NB4 (cell line): ENCODE measurements around the gene USP6NL.

Source experiments
- DNase-seq: peaks from one replicate; pipeline ENCODE4 v3.0.0; 2010; ENCODE audit warnings: low read depth
- H3K4me3 ChIP-seq: one replicate; pipeline ENCODE4 v1.5.1; 2011; ENCODE audit warnings: mild to moderate bottlenecking, low read depth, low read length, moderate library complexity
- MYC ChIP-seq: IDR thresholded peaks from 2 replicates; pipeline ENCODE4 v1.6.1; 2011; ENCODE audit warnings: low read depth, low read length
- POLR2A ChIP-seq: IDR thresholded peaks from 2 replicates; pipeline ENCODE4 v1.6.1; 2011; ENCODE audit warnings: mild to moderate bottlenecking; ENCODE audit not compliant: insufficient read length; ENCODE audit errors: extremely low read depth
- TF ChIP-seq, protein P1 (sequence below): IDR thresholded peaks from one replicate; pipeline ENCODE4 v1.5.1; 2012; ENCODE audit warnings: low read depth, low read length
- TF ChIP-seq, protein P2 (sequence below): IDR thresholded peaks from 2 replicates; pipeline ENCODE4 v1.6.1; 2011; ENCODE audit warnings: low read depth, low read length

USP6NL gene

DNA sequence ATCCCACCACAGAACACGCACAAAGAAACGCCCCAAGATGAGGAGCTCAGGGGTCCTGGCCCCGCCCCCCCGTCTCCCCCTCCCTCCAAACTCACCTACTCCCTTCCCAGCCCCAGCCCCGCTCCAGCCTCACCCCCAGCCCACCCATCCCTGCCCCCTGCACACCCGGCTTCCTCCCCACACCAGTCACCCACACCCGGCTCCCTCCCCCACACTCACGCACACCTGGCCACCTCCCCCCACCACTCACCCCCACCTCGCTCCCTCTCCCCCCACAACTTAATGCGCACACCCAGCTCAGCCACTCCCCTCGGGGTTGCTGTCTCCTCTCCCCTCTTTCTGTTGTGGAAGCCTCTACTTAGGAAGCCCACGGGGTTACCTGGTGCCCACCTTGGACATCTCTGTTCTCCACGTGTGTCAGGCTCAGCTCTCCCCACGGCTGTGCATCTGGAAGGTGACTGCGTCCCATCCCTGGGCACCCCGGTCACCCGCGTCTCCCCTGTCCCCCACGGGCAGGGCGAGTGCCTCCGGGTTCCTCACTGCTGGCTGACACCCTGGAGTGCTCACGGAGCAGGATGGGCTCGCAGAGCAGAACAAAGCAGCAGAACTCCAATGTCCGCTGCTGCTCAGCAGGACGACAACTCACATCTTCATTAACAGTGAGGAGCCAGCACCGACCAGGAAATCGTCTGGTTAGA is 166.8 kb downstream of the USP6NL start:
- H3K4me3 ChIP-seq, result no peak overlapping the region
- TF ChIP-seq MYC (no peak), POLR2A (no peak)
- TF ChIP-seq, protein P1, sequence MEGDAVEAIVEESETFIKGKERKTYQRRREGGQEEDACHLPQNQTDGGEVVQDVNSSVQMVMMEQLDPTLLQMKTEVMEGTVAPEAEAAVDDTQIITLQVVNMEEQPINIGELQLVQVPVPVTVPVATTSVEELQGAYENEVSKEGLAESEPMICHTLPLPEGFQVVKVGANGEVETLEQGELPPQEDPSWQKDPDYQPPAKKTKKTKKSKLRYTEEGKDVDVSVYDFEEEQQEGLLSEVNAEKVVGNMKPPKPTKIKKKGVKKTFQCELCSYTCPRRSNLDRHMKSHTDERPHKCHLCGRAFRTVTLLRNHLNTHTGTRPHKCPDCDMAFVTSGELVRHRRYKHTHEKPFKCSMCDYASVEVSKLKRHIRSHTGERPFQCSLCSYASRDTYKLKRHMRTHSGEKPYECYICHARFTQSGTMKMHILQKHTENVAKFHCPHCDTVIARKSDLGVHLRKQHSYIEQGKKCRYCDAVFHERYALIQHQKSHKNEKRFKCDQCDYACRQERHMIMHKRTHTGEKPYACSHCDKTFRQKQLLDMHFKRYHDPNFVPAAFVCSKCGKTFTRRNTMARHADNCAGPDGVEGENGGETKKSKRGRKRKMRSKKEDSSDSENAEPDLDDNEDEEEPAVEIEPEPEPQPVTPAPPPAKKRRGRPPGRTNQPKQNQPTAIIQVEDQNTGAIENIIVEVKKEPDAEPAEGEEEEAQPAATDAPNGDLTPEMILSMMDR, result no peak
- TF ChIP-seq, protein P2, sequence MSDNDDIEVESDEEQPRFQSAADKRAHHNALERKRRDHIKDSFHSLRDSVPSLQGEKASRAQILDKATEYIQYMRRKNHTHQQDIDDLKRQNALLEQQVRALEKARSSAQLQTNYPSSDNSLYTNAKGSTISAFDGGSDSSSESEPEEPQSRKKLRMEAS, result no peak
- DNase-seq, result no peak

DNA sequence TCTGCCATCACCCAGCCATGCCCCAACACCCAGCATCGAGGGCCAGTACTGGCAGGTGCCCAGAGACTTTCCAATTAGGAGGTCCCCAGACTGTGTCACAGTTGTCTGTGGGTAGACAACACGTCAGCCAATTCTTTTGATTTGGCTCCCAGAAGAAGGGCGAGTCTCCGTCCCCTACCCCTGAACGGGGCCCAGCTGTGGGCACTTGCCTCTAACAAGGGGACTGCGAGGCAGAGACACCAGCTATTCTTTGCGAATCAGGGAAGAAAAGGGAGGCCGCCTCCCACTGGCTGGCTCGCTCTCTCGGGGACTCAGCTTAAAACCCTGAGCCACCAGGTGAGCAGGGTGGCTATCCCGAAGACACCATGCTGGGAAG is 167.3 kb downstream of the USP6NL start:
- no peak for DNase-seq
- TF ChIP-seq MYC, result no peak
- TF ChIP-seq POLR2A, result no peak
- TF ChIP-seq, protein P1, result no peak
- TF ChIP-seq, protein P2, result no peak
- H3K4me3 ChIP-seq, result no peak overlapping the region

DNA sequence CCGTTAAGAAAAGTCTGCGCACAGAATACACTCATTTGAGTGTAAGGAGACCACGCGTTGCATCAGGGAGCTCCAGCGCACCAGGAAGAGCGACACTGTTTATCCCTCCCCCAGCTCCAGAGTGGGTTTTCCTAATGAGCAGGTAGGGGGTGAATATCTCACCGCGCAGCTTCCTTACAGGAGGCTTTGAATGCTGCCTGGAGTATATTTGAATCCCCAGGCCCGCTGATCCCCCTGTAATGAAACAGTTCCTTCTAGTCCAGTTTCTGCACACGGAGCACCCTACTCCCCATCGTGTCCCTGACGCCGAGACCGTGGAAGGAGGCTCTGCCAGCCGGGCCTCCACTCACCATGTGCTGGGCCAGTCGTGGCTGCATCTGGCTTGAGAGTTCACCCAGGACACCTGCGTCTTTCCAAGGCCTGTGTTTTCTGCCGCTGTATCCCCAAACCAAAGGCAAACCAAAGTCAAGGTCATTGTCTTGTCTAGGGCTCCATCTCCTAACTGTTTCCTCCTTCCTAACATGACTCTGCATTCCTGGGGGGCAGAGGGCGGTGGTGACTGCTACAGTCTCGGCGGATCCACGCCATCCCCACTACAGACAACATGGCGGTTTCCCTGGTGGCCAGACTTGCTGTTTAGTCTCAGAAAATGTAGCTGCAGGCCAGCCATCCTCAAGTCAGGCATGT is 167.8 kb downstream of the USP6NL start:
- TF ChIP-seq, protein P1, result no peak
- TF ChIP-seq MYC (no peak), POLR2A (no peak)
- TF ChIP-seq, protein P2, result no peak
- H3K4me3 ChIP-seq, result no peak overlapping the region
- DNase-seq, result no peak

DNA sequence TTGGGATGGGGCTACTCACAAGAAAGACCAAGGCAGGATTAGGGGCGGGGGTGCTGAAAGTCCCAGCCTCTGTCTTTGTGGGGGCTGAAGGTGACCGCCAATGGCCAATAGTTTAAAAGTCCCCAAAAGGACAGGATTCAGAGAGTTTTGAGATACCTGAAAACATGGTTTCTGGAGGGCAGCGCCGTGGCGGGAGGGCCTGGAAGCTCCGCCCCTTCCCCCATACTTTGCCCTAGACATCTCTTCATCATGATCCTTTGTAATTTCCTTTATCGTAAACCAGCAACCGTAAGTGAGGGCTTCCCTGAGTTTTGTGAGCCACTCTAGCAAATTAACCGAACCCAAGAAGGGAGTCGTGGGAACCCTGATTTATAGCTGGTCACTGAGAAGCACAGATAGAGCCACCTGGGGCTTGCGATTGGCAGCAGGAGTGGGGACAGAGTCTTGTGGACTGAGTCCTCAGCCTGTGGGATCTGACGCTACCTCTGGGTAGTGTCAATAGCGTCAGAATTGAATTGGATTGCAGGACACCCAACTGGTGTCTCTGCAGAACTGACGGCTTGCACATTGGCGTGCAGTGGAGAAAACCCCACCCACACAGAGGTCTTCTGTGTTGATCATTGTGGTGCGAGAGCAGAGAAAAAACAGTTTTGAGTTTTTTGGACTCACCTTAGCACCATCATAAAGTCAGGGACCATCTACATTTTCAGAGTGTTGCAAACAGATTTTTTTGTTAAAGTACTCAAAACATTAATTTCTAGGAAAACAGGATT is 169.3 kb downstream of the USP6NL start:
- no peak for TF ChIP-seq POLR2A
- TF ChIP-seq, protein P2, result no peak
- TF ChIP-seq MYC, result no peak
- TF ChIP-seq, protein P1, result no peak
- no peak for DNase-seq
- no peak overlapping the region for H3K4me3 ChIP-seq

DNA sequence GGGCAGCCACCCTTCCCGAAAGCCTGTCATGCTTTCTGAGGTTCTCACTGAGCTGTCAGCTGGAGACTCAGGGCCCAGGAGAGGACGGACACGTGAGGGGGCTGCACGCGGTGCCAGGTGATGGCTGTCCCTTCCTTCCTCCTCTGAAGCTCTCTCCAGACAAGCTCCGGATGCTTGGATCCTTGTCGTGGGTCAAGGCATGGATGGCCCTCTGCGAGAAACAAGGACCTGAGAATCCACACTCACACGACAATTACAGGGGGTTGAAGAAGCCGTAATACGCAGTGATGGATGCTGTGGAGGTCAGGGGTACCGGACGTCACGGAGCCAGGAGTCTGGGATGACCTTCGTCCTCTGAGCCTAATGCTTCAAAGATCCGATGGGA is 170.3 kb downstream of the USP6NL start:
- H3K4me3 ChIP-seq, result no peak overlapping the region
- no peak for DNase-seq
- TF ChIP-seq MYC (no peak), POLR2A (no peak)
- TF ChIP-seq, protein P1, result no peak
- TF ChIP-seq, protein P2, result no peak
